Amniotic stem cell (primary cell): ENCODE measurements around the gene GOLPH3L.
A peak's percentile ranks its signal among the peaks of the same experiment; 100 is the strongest.
"Not testable (repeated sequence)": the region's sequence is repeated elsewhere in the genome, so short reads cannot be mapped to it uniquely, and the experiment has no call there.

Source experiments
- DNase-seq: peaks from one replicate; lab custom pipeline; 2025; lab: John Stamatoyannopoulos, UW

The GOLPH3L gene

DNA sequence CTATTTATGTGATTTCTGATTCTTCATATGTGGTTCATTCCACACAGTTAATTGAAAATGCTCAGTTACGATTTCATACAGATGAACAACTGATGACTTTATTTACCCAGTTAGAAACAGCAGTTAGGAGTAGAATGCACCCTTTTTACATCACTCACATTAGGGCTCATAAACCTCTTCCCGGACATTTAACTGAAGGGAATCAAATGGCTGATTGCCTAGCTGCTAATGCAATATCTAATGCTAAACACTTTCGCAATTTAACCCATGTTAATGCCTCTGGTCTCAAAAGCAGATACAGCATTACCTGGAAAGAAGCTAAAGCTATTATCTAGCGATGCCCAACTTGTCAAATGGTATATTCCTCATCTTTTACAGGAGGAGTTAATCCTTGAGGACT lies 39.9 kb downstream of the GOLPH3L start:
- not testable (repeated sequence) for DNase-seq

DNA sequence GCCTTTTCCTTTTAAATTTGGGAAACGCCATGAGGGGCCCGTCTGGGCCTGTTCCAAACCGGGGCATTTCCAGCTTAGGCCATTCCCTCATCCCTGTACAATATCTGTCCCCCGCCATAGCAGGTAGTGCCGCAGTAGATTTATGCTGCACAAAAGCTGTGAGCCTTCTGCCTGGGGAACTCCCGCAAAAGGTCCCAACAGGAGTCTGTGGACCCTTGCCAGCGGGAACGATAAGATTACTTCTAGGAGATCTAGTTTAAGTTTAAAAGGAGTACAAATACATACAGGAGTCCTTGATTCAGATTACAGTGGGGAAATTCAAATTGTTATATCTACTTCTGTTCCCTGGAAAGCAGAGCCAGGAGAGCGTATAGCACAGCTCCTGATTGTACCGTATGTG lies 42.3 kb downstream of the GOLPH3L start:
- not testable (repeated sequence) for DNase-seq

DNA sequence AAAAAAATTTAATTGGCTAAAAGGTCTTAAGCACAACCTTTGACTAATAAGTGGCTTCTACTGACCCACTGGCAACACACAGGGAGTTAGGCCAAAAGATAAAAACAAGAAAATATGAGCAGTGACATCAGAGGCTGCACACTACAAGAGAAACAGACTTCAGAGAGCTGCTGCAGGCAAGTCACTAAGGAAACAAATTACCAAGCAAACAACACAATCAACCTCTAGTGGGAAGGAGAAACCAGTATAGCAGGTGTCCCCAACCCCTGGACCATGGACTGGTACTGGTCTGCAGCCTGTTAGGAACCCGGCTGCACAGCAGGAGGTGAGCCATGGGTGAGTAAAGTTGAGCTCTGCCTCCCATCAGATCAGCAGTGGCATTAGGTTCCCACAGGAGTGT lies 46.8 kb downstream of the GOLPH3L start:
- DNase-seq = no peak

GRCh38 chr1:150649441-150650075 lies 47.4 kb downstream of the GOLPH3L start:
- no peak for DNase-seq

DNA sequence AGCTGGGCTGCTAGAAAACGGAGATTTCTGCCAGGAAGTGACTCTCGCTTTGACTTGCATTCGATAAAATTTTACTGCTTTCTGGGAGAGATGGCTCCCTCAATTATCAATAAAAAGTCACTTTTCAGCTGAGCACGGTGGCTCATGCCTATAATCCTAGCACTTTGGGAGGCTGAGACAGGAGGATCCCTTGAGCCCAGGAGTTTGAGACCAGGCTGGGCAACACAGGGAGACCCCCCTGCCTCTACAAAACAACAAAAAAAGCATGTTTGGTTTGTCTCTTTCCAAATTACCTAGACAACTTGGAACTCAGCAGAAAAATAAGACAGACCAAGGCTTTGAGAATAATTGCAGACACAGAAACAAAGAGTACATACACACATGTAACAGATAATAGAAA lies 54.7 kb downstream of the GOLPH3L start:
- no peak for DNase-seq

DNA sequence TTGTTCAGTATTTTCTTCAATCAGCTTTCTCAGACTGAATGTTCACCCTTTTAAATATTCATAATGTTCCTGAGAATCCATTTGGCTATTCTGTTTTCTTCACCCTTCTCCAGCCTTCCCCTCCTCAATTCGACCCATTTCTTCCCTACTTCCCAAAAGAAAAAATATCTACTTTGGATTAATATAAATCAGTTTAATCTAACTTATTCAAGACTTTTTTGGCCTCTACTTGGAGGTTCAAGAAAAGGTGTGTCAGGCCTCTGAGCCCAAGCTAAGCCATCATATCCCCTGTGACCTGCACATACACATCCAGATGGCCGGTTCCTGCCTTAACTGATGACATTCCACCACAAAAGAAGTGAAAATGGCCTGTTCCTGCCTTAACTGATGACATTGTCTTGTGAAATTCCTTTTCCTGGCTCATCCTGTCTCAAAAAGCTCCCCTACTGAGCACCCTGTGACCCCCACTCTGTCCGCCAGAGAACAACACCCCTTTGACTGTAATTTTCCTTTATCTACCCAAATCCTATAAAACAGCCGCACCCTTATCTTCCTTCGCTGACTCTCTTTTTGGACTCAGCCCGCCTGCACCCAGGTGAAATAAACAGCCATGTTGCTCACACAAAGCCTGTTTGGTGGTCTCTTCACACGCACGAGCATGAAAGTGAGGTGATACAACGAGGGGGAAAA lies 55.7 kb downstream of the GOLPH3L start:
- DNase-seq = not testable (repeated sequence)

DNA sequence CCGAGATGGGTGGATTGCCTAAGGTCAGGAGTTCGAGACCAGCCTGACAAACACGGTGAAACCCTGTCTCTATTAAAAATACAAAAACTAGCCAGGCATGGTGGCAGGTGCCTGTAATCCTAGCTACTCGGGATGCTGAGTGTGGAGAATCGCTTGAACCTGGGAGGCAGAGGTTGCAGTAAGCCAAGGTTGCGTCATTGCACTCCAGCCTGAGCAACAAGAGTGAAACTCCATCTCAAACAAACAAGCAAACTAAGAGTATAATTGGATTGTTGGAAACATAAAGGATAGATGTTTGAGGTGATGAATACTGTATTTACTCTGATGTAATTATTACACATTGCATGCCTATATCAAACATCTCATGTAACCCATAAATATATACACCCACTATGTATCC lies 58.5 kb downstream of the GOLPH3L start:
- DNase-seq = not testable (repeated sequence)

- DNase-seq = not testable (repeated sequence)
These were observed 61.9 kb downstream of the GOLPH3L start for GRCh38 chr1:150634839-150635622.

DNA sequence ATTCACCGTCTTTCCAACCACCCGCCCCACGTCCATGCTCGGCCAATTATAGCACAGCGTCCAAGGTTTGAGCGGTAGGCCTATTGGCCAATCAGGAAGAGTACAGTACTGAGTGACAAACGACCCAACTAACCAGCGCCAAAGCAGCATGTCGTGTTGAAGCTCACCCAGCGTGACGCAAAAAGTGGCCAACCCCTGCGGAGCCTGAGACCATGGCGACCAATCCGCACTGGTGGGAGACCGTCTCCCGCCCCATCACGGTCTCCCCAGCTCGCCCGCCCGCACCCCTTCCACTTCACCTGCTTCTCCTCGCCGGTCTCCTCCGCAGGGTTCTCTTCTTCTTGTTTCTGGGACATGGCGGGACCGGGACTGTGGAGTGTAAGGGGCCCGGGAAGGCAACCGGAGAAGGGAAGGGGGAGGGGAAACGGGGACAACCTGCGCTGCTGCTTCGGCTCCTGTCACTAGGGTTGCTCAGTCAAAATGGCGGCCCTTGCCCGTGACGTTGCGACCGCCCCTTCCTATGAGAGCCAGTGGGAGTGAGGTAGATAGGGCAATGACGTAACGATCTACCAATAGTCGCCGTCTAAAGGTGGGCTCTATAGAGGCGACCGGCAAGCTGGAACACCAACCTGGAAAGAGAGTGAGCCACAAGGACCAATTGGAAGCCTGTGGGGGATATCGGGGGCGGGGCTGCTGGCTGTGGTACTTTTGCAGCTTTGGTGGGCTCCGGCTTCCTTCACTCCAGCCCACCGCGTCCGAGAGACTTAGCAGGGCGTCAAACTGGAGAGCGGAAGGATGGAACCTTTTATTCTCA lies 67.6 kb downstream of the GOLPH3L start, which contains the start of gene ENSA:
ENSA (minus strand) TSS at position 498 of the 814 bp plus-strand sequence; CDS start at position 356, 142 bp downstream.
- DNase-seq = peak; percentile 97

GRCh38 chr1:150628766-150629114 lies 68.2 kb downstream of the GOLPH3L start:
- DNase-seq = no peak

- DNase-seq = no peak
These were observed 69.0 kb downstream of the GOLPH3L start for GRCh38 chr1:150627826-150628410.

GRCh38 chr1:150626150-150626549 lies 70.8 kb downstream of the GOLPH3L start:
- DNase-seq = no peak

DNA sequence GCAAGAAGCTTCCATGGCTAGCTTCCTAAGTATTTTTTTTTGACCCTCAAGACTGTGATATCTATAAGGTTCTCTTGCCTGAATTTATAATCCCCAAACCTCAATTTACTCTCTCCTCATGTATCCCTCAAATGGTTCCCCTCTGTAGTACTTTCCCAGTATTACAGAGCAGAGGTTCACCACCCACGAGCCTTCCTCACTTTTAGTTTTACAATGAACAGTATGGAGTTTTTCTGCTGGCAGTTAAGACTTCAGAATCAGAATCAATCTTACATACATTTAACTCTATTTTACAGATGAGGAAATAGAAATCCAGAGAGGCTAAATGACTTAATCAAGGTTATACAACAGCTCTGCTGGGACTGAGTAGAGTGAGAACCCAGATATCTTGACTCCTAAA lies 72.4 kb downstream of the GOLPH3L start:
- not testable (repeated sequence) for DNase-seq

- DNase-seq = not testable (repeated sequence)
These were observed 72.8 kb downstream of the GOLPH3L start for GRCh38 chr1:150624134-150624533.

DNA sequence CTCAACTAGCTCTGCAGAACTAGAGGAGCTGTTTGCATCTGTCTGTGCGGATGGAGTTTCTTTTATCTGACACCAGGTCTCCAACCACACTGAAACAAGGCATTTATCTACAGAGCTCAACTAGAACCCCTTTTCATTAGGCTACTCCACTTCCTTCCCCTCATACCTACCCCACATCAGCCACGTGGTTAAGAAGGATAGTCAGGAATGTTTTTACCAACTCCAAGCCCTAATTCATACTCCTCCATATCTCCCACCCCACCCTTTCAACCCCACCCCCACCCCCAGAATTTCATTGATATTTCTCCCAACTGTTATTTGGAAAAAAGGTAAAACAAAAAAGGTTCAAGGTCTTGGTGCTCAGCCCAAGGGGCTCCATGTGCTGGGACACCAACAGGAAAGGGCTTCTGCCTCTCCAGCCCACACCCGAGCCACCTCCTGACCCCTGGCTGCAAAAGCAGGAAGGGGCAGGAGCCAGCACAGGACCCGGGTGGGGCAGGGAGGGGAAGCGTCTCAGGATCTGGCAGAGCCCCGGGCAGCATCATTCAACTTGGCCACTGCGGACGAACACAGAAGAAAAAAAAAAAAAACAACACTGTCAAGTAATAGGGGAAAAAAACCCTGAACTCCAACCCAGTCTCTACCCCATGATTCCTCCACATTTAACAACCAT lies 74.5 kb downstream of the GOLPH3L start:
- no peak for DNase-seq

DNA sequence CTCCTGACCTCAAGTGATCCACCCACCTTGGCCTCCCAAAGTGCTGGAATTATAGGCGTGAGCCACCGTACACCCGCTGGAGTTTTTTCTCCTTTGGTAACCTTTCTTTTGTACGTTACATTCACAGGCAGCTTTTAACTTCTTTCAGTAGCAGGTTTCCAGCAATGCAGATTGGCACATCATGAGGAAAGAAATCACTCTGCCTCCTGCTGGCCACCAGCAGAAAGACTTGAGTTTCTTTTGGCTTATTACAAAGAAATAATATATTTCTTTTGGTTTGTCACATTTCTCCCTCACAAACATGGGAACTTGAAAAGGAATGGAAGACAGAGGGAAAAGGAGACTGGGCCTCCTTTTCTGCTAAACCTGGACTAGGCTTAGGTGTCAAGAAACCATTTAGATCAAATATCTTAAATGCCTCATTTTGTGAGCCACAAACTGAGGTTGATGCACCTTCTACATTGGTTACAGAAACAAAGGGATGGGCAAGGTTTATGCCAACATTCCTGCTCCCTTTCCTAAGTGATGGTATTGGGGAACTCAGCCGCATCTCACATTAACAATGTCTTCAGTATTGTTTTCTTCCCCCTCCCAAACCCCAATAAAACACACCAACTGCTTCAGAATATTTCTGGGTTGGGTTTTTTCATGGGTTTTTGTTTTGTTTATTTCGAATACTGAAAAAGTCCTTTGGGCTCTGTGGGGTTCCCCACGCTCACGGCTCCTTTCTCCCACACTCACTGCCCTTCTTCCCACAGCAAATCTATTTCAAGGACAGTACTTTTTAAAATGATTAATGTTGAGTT lies 75.3 kb downstream of the GOLPH3L start:
- peak; percentile 32 for DNase-seq

GRCh38 chr1:150620919-150621318 lies 76.0 kb downstream of the GOLPH3L start:
- DNase-seq = no peak

DNA sequence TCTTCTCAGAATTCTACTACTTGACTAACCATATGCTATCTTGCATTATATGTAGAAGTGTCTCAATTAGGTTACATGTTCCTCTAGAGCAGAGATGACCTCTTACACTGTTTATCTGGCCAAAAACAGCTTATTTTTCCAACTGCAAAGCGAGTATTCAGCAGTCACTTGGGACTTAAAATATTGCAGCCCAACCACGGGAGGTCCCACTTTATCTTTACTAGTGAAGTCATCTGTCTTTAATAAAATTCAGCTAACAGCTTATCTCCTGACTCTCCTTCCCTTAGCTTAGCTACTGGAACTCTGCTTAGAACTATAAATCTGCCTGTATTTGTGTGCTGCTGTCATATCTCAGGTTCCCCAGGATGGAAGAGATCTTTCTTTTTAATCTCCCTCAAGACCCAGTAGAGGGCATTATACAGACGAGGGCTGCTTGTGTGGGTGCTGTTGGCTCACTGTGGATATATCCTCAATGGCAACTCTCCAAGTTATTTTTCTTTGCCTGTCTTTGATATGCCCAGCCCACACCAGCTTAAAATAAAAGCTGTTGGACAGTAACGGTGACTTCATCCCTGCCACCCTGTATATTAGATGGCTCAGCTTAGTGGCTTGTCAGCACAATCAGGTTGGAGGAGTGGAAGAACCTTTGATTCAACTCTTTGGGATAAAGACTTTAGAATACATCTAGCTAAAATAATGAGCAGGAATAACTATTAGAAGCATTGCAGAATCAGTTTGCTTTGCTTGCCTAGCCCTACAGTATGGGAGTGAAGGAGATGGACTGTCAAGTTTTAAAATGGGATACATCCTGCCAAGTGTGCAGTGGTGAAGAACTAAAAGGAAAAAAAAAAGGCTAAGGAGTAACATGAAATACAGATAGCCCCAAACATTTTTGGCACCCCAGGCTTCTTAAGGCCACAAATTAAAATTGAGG lies 77.1 kb downstream of the GOLPH3L start:
- DNase-seq = peak; percentile 49
